HepG2 (cell line): ENCODE data around the gene TALDO1. TPM values are rescaled to one million over a fixed set of nuclear protein-coding genes. Genes with fewer than 3 reads are reported as not detected.

Source experiments
- BCLAF1 ChIP-seq: fragments of 450-650 bp; IDR thresholded peaks from 2 replicates; pipeline ENCODE4 v1.6.1; 2017; ENCODE audit warnings: mild to moderate bottlenecking
- CCAR2 ChIP-seq: fragments of 200-400 bp; formaldehyde crosslinking; optimal IDR thresholded peaks from 2 replicates; pipeline ENCODE3; 2018; ENCODE audit warnings: low read depth, mild to moderate bottlenecking, low read length, moderate library complexity
- CEBPB ChIP-seq: IDR thresholded peaks from 2 replicates; pipeline ENCODE4 v1.6.1; 2011; ENCODE audit warnings: low read depth, low read length, improper control_type of control experiment, borderline replicate concordance
- FOXA1 ChIP-seq, 2 experiments: fragments of 450-650 bp in 1 of 2; sonication (generic) in 1 of 2; formaldehyde crosslinking in 1 of 2; IDR thresholded peaks; 2 replicates each; pipeline versions ENCODE4 v1.4.0 to v1.6.1; 2016 to 2020; ENCODE audit warnings: missing genetic modification reagents in 1 of 2
- GATAD2A ChIP-seq: IDR thresholded peaks from 2 replicates; pipeline ENCODE4 v1.6.1; 2016
- KLF16 ChIP-seq, 2 experiments: sonication (generic) in 1 of 2; formaldehyde crosslinking in 1 of 2; IDR thresholded peaks; 2 replicates each; pipeline versions ENCODE4 v1.6.1 to v1.8.0; 2016 to 2023; ENCODE audit warnings: missing genetic modification reagents in 2 of 2, missing compliant biosample characterization in 1 of 2
- LCORL ChIP-seq, 2 experiments: fragments of 450-650 bp in 1 of 2; sonication (generic) in 1 of 2; formaldehyde crosslinking in 1 of 2; IDR thresholded peaks; 2 replicates each; pipeline versions ENCODE4 v1.5.0 to v1.6.1; 2017 to 2020; ENCODE audit warnings: antibody characterized with exemption in 1 of 2, missing genetic modification reagents in 1 of 2
- MIER2 ChIP-seq: IDR thresholded peaks from 2 replicates; pipeline ENCODE4 v1.6.1; 2016; ENCODE audit warnings: missing biosample characterization, missing genetic modification reagents
- MXD4 ChIP-seq: IDR thresholded peaks from 2 replicates; pipeline ENCODE4 v1.6.1; 2016; ENCODE audit warnings: mild to moderate bottlenecking, missing biosample characterization, missing genetic modification reagents
- MYC ChIP-seq: sonication (generic); formaldehyde crosslinking; IDR thresholded peaks from 2 replicates; pipeline ENCODE4 v1.9.0; 2021; ENCODE audit warnings: missing genetic modification reagents, borderline replicate concordance
- NFIC ChIP-seq: IDR thresholded peaks from 2 replicates; pipeline ENCODE4 v1.6.1; 2012; ENCODE audit warnings: mild to moderate bottlenecking, low read length, inconsistent platforms
- SALL1 ChIP-seq: sonication (generic); formaldehyde crosslinking; IDR thresholded peaks from 2 replicates; pipeline ENCODE4 v1.8.0; 2022; ENCODE audit warnings: mild to moderate bottlenecking, missing genetic modification reagents
- SALL2 ChIP-seq: sonication (generic); formaldehyde crosslinking; IDR thresholded peaks from 2 replicates; pipeline ENCODE4 v1.8.1; 2023; ENCODE audit warnings: mild to moderate bottlenecking, missing genetic modification reagents, inconsistent platforms
- SRY ChIP-seq: sonication (generic); formaldehyde crosslinking; IDR thresholded peaks from 2 replicates; pipeline ENCODE4 v1.8.0; 2022; ENCODE audit warnings: mild to moderate bottlenecking, missing genetic modification reagents
- TBX3 ChIP-seq: fragments of 450-650 bp; IDR thresholded peaks from 2 replicates; pipeline ENCODE4 v1.6.1; 2017; ENCODE audit warnings: antibody characterized with exemption, mild to moderate bottlenecking, inconsistent platforms, borderline replicate concordance
- ZNF24 ChIP-seq: fragments of 450-650 bp; IDR thresholded peaks from 2 replicates; pipeline ENCODE4 v1.6.1; 2017; ENCODE audit warnings: antibody characterized with exemption, mild to moderate bottlenecking
- ZNF251 ChIP-seq: sonication (generic); formaldehyde crosslinking; IDR thresholded peaks from 2 replicates; pipeline ENCODE4 v1.9.0; 2021; ENCODE audit warnings: mild to moderate bottlenecking, missing genetic modification reagents
- ZNF432 ChIP-seq: sonication (generic); formaldehyde crosslinking; IDR thresholded peaks from 2 replicates; pipeline ENCODE4 v1.5.0; 2020; ENCODE audit warnings: missing genetic modification reagents, mild to moderate bottlenecking, borderline replicate concordance
- ZNF549 ChIP-seq: sonication (generic); formaldehyde crosslinking; IDR thresholded peaks from 2 replicates; pipeline ENCODE4 v1.5.0; 2020; ENCODE audit warnings: missing genetic modification reagents
- ZNF570 ChIP-seq: sonication (generic); formaldehyde crosslinking; IDR thresholded peaks from 2 replicates; pipeline ENCODE4 v1.4.0; 2020; ENCODE audit warnings: mild to moderate bottlenecking, missing genetic modification reagents, borderline replicate concordance
- ZNF629 ChIP-seq: sonication (generic); formaldehyde crosslinking; conservative IDR thresholded peaks from 2 replicates; pipeline ENCODE4 v1.5.0; 2020; ENCODE audit warnings: missing genetic modification reagents
- ZNF709 ChIP-seq: sonication (generic); formaldehyde crosslinking; IDR thresholded peaks from 2 replicates; pipeline ENCODE4 v1.5.0; 2020; ENCODE audit warnings: mild to moderate bottlenecking, missing genetic modification reagents
- ZNF780A ChIP-seq: sonication (generic); formaldehyde crosslinking; IDR thresholded peaks from 2 replicates; pipeline ENCODE4 v1.8.0; 2022; ENCODE audit warnings: mild to moderate bottlenecking, missing genetic modification reagents, moderate library complexity
- ZSCAN21 ChIP-seq: sonication (generic); formaldehyde crosslinking; IDR thresholded peaks from 2 replicates; pipeline ENCODE4 v1.8.0; 2022; ENCODE audit warnings: mild to moderate bottlenecking, missing genetic modification reagents, moderate library complexity, borderline replicate concordance
- ZSCAN30 ChIP-seq: sonication (generic); formaldehyde crosslinking; IDR thresholded peaks from 2 replicates; pipeline ENCODE4 v1.5.0; 2020; ENCODE audit warnings: mild to moderate bottlenecking, missing genetic modification reagents
- polyA plus RNA-seq, 8 experiments: library from polyadenylated mRNA; depleted of rRNA in 3 of 8; stranded (reverse) in 7 of 8; unstranded in 1 of 8; fragments of >200 nt; fragmentation: Illumina TruSeq in 4 of 8; extraction: Trizol in 4 of 8; gene quantifications; 2 replicates each; pipeline versions ENCODE4 v1.2.1 to v1.2.3, GENCODE V29; 2011 to 2016; ENCODE audit warnings: low read depth in 4 of 8, missing spikeins in 1 of 8, mixed read lengths in 1 of 8; ENCODE audit not compliant: insufficient read depth in 1 of 8
- total RNA-seq, 5 experiments: library from RNA; depleted of rRNA; stranded (reverse); fragments of >200 nt; fragmentation: Illumina TruSeq; extraction: Trizol; gene quantifications; 2 replicates each; pipeline ENCODE4 v1.2.3, GENCODE V29; 2016; ENCODE audit warnings: low read depth in 1 of 5
- TF ChIP-seq, protein P1 (sequence below): sonication (generic); formaldehyde crosslinking; IDR thresholded peaks from 2 replicates; pipeline ENCODE4 v1.8.1; 2023; ENCODE audit warnings: missing genetic modification reagents, inconsistent platforms, borderline replicate concordance
- TF ChIP-seq, protein P2 (sequence below): sonication (generic); formaldehyde crosslinking; IDR thresholded peaks from 2 replicates; pipeline ENCODE4 v1.4.0; 2020; ENCODE audit warnings: missing genetic modification reagents

The TALDO1 gene
- total and polyA plus RNA-seq, 2 of the 13 experiments (the other 11 are each of a cell fraction or from before 2014, with no cell fraction given) = 107 to 240 TPM

DNA sequence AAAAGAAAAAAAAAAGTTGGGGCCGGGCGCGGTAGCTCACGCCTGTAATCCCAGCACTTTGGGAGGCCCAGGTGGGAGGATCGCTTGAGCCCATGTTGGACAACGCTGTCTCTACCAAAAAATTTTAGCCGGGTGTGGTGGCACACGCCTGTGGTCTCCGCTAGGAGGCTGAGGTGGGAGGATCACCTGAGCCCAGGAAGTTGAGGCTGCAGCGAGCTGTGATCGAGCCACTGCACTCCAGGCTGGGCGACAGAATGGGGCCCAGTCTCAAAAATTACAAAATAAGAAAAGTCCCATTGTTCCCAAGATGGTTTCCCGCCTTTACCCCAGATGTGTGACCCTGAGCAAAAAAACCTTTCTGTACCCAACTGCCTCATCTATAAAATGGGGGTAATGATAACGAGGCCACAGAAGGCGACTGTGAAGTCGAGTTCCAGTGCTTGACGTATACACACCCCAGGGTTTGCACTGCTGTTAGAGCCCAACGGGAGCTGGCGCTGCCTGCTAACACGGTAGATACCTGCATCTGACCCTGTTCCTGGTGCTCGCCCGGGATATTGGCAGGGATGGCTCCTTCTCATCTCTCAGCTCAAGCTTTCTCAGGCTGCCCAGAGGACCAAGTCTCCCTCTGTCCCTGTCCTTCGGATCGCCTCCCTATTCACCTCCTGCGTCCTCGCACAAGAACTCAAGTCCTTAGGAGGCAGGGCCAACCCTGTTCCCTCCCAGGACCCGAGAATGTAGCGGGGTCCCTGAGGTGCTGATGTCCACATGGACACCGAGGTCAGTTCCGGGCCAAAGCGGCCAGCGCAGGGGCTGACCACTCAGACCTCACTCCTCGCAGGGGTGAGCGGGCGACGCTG, 61.4 kb downstream of the TALDO1 start (continued):
- TF ChIP-seq CCAR2 (no peak), MXD4 (CRISPR knock-in tag) (no peak), ZNF780A (CRISPR knock-in tag) (no peak), BCLAF1 (no peak), ZNF251 (no peak), ZSCAN21 (CRISPR knock-in tag) (no peak), CEBPB (no peak), TBX3 (no peak), ZNF709 (CRISPR knock-in tag) (no peak), ZNF570 (CRISPR knock-in tag) (no peak), SRY (CRISPR knock-in tag) (no peak), SALL1 (CRISPR knock-in tag) (no peak), ZSCAN30 (CRISPR knock-in tag) (no peak), MIER2 (CRISPR knock-in tag) (no peak), KLF16 (CRISPR knock-in tag; IDR thresholded peaks at IDR 0.05) (no peak), LCORL (IDR thresholded peaks at IDR 0.05) (no peak), LCORL (CRISPR knock-in tag; IDR thresholded peaks at IDR 0.05) (peak; percentile 18; the same call in 1 of the 2 replicates), ZNF549 (CRISPR knock-in tag) (no peak), SALL2 (no peak), MYC (no peak), GATAD2A (CRISPR knock-in tag) (no peak), ZNF24 (no peak), NFIC (no peak), ZNF432 (CRISPR knock-in tag) (no peak), FOXA1 (IDR thresholded peaks at IDR 0.05) (no peak), FOXA1 (CRISPR knock-in tag; IDR thresholded peaks at IDR 0.05) (no peak; the same call in 1 of the 2 replicates), ZNF629 (CRISPR knock-in tag) (peak; percentile 85)
- TF ChIP-seq, protein P1, sequence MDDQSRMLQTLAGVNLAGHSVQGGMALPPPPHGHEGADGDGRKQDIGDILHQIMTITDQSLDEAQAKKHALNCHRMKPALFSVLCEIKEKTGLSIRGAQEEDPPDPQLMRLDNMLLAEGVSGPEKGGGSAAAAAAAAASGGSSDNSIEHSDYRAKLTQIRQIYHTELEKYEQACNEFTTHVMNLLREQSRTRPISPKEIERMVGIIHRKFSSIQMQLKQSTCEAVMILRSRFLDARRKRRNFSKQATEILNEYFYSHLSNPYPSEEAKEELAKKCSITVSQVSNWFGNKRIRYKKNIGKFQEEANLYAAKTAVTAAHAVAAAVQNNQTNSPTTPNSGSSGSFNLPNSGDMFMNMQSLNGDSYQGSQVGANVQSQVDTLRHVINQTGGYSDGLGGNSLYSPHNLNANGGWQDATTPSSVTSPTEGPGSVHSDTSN (CRISPR knock-in tag) = no peak
- TF ChIP-seq, protein P2, sequence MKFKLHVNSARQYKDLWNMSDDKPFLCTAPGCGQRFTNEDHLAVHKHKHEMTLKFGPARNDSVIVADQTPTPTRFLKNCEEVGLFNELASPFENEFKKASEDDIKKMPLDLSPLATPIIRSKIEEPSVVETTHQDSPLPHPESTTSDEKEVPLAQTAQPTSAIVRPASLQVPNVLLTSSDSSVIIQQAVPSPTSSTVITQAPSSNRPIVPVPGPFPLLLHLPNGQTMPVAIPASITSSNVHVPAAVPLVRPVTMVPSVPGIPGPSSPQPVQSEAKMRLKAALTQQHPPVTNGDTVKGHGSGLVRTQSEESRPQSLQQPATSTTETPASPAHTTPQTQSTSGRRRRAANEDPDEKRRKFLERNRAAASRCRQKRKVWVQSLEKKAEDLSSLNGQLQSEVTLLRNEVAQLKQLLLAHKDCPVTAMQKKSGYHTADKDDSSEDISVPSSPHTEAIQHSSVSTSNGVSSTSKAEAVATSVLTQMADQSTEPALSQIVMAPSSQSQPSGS (CRISPR knock-in tag) = no peak
